ENCODE measurements around the gene SORBS1. TPM values are rescaled to one million over a fixed set of nuclear protein-coding genes. Genes with fewer than 3 reads are reported as not detected.

The SORBS1 gene
- polyA plus RNA-seq, 3 donors from 2014 or later = 0.33 to 1.8 (median 0.82) TPM

DNA sequence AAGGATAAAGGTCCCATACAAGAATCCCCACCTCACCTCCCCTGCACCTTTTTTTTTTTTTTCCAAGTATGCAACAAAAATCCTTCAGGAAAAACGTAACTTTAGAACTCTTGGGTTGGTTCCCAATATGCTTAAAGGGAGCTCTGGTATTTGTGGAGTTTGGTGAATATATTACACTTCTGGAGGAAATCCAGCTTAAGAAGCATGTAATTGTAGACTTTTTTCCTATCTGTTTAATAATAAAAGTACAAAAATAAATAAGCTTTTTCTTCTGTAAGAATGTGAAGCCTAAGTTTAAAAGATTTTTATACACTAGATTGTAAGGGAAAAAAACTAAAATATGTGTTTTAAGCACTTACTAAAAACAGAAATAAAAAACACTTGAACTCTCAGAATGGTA, 102.3 kb downstream of the SORBS1 start:
- H3K36me3 Mint-ChIP-seq = no peaks in the 10 kb centered on the region
- H3K27ac Mint-ChIP-seq = no peak overlapping the region
- no peak for DNase-seq
- H3K4me1 Mint-ChIP-seq = no peaks in the 10 kb centered on the region
- peaks cover 0 to 3% (median 2%) of the 10 kb centered on the region in 3 donors for H3K27me3 Mint-ChIP-seq (ENCODE audit: low read depth in 3 of 3)
- no peaks in the 10 kb centered on the region for H3K9me3 Mint-ChIP-seq
- H3K4me3 Mint-ChIP-seq = no peak overlapping the region

DNA sequence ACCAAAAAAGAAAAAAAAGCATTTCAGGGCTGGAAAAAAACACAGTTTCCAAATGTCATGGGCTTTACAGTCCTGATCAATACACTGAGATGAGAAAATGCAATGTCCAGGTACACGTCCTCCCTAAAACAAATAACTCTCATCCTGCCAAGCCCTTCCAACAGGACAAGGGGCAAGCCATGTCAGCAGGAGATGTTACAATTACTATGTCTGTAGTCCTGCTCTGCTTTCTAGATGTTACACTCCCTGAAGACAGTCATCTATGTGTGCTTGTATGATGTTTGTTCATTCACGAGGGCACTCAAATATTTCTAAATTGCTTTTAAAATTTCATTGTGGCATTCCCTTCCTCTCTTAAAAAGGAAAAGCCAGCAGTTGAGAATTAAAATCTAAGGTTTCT, 103.2 kb downstream of the SORBS1 start:
- no peaks in the 10 kb centered on the region for H3K9me3 Mint-ChIP-seq
- H3K27me3 Mint-ChIP-seq (ENCODE audit: low read depth in 3 of 3) = peaks cover 0 to 3% (median 2%) of the 10 kb centered on the region in 3 donors
- no peak overlapping the region for H3K4me3 Mint-ChIP-seq
- H3K27ac Mint-ChIP-seq = no peak overlapping the region
- no peak for DNase-seq
- H3K36me3 Mint-ChIP-seq = no peaks in the 10 kb centered on the region
- no peaks in the 10 kb centered on the region for H3K4me1 Mint-ChIP-seq

DNA sequence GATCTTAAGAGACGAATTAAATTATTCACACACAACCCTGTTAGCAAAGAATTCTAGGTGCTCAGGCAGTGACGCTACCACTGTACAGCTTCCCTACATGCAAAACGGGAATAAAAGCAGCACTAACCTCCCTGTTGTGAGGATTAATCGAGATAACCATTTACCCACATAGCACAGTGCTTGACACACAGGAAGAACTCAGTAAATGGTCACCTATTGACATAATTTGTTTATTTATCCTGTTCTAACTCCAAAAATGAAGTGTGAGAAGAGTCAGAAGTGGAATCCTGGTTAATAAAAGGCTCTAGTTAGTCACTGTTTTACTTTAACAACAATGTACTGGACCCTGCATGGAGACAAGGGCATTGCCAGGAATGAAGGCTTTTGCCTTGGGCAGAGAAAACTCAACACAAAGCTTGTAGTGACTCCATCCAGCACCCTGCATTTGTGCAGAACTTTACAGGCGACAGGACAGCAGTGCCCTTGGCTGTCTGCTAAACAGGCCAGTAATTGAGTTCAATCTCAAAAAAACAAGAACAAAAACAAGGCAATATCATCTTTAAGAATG, 103.8 kb downstream of the SORBS1 start:
- H3K27me3 Mint-ChIP-seq (ENCODE audit: low read depth in 3 of 3) = peaks cover 0 to 3% (median 2%) of the 10 kb centered on the region in 3 donors
- H3K9me3 Mint-ChIP-seq = no peaks in the 10 kb centered on the region
- no peaks in the 10 kb centered on the region for H3K4me1 Mint-ChIP-seq
- no peak for DNase-seq
- no peak overlapping the region for H3K4me3 Mint-ChIP-seq
- H3K27ac Mint-ChIP-seq = no peak overlapping the region
- no peaks in the 10 kb centered on the region for H3K36me3 Mint-ChIP-seq

DNA sequence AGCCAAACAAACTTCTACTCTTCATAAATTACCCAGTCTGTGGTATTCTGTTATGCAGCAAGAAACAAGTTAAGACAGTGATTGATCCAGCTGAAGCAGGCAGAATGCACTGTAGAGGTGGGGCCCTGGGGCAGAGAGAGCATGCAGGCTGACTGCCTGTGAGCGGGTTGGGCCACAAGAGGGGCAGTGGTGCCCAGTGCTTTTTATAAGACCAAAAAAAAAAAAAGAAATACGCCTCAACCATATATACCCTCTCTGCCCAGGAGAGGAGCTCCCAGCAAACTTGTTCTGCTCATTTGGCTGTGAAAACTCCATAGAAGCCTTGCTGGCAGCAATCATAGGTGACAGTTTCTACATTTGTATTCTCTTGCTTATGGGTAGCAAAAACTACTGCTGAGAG, 104.7 kb downstream of the SORBS1 start:
- DNase-seq = no peak
- no peaks in the 10 kb centered on the region for H3K9me3 Mint-ChIP-seq
- peaks cover 0 to 2% (median 1%) of the 10 kb centered on the region in 3 donors for H3K27me3 Mint-ChIP-seq (ENCODE audit: low read depth in 3 of 3)
- no peaks in the 10 kb centered on the region for H3K36me3 Mint-ChIP-seq
- H3K4me3 Mint-ChIP-seq = no peak overlapping the region
- H3K27ac Mint-ChIP-seq = no peak overlapping the region
- H3K4me1 Mint-ChIP-seq = no peaks in the 10 kb centered on the region

DNA sequence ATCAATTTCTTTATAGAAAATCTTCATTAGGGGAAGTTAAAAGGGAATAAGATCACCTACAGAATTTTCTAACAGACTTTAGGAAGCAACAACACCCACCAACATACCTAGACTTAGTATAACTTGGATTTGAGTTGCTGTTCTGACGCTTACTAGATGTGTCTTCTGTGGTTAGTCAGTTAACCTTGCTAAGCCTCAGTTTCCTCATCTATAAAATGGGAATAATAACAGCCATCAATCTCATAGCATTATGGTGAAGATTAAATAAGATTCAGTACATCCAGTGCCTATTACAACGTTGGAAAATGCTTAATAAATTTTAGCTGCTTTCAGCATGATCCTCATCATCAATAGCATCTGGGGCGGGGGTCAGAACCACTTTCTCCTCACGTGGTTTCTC, 106.2 kb downstream of the SORBS1 start:
- no peak overlapping the region for H3K4me3 Mint-ChIP-seq
- no peaks in the 10 kb centered on the region for H3K9me3 Mint-ChIP-seq
- H3K36me3 Mint-ChIP-seq = no peaks in the 10 kb centered on the region
- H3K27ac Mint-ChIP-seq = no peak overlapping the region
- no peaks in the 10 kb centered on the region for H3K4me1 Mint-ChIP-seq
- H3K27me3 Mint-ChIP-seq (ENCODE audit: low read depth in 3 of 3) = peaks cover 1 to 3% (median 2%) of the 10 kb centered on the region in 3 donors
- DNase-seq = no peak

DNA sequence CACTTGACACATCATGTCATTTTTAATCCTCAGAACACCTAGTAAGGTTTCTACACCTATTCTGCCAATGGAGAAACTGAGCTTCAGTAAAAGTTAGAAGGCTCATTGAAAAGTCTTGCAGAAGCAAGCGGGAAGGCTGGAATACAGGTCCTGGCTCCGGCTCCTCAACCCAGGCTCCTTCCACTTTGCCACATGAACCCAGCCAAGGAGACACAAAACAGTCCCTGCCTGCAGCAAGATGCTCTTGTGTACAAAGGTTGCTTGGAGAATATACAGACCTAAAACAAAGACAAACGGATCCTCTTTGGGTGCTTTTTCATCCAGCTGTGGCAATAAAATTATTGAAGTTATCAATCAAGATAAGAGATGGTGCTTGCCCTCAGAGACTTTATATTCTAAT, 106.8 kb downstream of the SORBS1 start:
- Mint-ChIP-seq H3K36me3 (no peaks in the 10 kb centered on the region), H3K4me1 (no peaks in the 10 kb centered on the region), H3K9me3 (no peaks in the 10 kb centered on the region), H3K27ac (no peak overlapping the region), H3K27me3 (ENCODE audit: low read depth in 3 of 3) (peaks cover 1 to 3% (median 2%) of the 10 kb centered on the region in 3 donors), H3K4me3 (no peak overlapping the region)
- DNase-seq = no peak

DNA sequence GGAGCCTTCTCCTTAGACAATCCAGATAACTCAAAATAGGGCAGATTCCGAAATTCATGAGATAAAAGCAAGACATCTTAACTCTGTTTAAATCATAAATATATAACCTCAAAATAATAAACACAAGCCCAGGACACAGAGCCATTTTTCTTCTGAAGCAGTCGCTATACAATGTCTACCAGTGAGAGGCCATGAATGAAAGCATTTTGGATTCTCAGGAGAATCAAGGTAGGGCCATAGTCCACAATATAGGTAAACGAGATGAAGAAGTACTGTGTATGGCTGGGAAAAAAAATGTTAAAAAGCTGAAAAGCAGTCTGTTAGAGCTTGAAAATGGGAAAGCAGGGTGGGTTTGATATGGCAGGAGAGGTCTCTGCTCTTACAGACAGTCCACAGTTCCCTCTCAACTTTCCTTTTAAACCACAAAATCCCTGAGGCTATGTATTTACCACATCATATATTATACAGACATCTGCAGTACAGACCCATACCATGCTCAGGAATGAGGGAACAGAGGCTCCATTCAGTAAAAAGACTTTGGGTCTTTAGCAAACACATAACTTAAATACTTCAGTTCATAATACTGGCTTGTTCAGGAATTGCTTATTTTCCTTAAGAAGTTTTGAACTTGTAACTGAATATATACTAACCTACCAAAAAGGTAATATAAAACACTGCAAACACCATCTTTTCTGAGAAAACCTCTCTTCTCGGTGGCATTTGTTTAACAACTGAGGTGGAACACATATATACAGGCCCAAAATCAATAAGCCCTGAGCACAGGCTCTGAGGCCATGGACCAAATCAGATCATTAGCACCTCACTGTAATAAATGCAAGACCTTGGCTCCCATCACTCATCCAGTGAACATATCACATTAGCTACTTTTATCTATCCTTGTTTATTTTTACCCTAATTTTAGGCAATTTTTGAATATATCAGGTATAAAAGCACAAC, 109.3 kb downstream of the SORBS1 start:
- Mint-ChIP-seq H3K27ac (no peak overlapping the region), H3K27me3 (ENCODE audit: low read depth in 3 of 3) (peaks cover 1 to 3% (median 2%) of the 10 kb centered on the region in 3 donors), H3K4me1 (no peaks in the 10 kb centered on the region), H3K4me3 (no peak overlapping the region), H3K9me3 (no peaks in the 10 kb centered on the region), H3K36me3 (no peaks in the 10 kb centered on the region)
- no peak for DNase-seq

DNA sequence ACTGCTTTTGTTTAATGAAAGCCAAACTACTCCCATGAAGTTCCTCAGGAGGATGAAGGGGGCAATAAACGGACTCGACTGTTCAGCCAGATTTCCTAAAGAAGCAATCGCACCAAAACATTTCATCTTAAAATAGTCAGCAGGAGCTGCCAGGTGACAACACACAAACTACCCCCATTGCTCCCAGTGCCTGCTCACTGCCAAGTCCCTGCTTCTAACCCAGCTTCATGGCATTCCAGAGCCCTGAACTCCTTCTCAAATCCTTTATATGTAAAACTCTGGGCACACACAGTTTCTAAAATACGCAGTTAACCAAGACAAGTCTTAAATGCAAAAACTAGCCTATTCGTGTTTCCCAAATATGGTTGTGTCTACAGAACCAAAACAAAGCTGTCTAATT, 110.0 kb downstream of the SORBS1 start:
- Mint-ChIP-seq H3K4me3 (no peak overlapping the region), H3K36me3 (no peaks in the 10 kb centered on the region), H3K27ac (no peak overlapping the region), H3K9me3 (no peaks in the 10 kb centered on the region), H3K4me1 (no peaks in the 10 kb centered on the region), H3K27me3 (ENCODE audit: low read depth in 3 of 3) (peaks cover 1 to 3% (median 2%) of the 10 kb centered on the region in 3 donors)
- no peak for DNase-seq

DNA sequence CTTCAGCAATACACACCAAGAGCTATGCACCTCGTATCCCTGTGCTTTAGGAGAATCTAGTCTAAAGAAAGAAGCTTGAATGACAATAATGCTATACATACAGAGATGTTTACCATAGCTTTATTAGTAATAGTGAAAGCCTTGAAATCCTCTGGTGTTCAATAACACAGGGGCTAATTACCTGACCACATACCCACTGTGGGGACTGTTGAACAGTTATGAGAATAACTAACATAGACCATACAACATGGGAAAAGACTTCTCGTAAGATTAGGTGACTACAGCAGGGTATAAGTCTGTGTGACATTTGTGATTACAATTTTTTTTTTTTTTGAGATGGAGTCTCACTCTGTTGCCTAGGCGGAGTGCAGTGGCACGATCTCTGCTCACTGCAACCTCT, 111.0 kb downstream of the SORBS1 start:
- Mint-ChIP-seq H3K36me3 (no peaks in the 10 kb centered on the region), H3K27ac (no peak overlapping the region)

DNA sequence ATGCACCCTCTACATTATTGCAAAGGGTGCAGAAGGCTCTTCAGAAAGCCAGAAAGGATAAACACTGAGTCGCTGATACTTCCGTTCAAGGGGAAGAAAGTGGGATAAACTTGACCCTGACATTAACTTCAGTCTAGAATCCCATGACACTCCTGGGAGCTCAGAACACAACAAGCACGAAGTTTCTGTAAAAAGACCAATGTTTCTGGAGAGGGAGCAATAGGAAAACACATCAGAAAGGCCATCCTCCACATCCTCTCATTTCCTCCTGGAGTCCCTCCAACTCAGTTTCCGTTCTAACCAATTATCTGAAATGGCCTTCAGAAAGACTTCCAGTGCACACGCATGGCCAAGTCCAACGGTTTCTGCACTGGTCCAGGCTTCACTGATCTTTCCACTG, 113.5 kb downstream of the SORBS1 start:
- peaks cover 0 to 3% (median 2%) of the 10 kb centered on the region in 3 donors for H3K27me3 Mint-ChIP-seq (ENCODE audit: low read depth in 3 of 3)
- no peaks in the 10 kb centered on the region for H3K36me3 Mint-ChIP-seq
- H3K4me1 Mint-ChIP-seq = no peaks in the 10 kb centered on the region
- no peak for DNase-seq
- no peaks in the 10 kb centered on the region for H3K9me3 Mint-ChIP-seq
- H3K27ac Mint-ChIP-seq = no peak overlapping the region
- no peak overlapping the region for H3K4me3 Mint-ChIP-seq

More for the DNA sequence above, 111.0 kb downstream of the SORBS1 start:
- DNase-seq = no peak
- no peak overlapping the region for H3K4me3 Mint-ChIP-seq
- H3K9me3 Mint-ChIP-seq = no peaks in the 10 kb centered on the region
- peaks cover 0 to 3% (median 2%) of the 10 kb centered on the region in 3 donors for H3K27me3 Mint-ChIP-seq (ENCODE audit: low read depth in 3 of 3)
- H3K4me1 Mint-ChIP-seq = no peaks in the 10 kb centered on the region

DNA sequence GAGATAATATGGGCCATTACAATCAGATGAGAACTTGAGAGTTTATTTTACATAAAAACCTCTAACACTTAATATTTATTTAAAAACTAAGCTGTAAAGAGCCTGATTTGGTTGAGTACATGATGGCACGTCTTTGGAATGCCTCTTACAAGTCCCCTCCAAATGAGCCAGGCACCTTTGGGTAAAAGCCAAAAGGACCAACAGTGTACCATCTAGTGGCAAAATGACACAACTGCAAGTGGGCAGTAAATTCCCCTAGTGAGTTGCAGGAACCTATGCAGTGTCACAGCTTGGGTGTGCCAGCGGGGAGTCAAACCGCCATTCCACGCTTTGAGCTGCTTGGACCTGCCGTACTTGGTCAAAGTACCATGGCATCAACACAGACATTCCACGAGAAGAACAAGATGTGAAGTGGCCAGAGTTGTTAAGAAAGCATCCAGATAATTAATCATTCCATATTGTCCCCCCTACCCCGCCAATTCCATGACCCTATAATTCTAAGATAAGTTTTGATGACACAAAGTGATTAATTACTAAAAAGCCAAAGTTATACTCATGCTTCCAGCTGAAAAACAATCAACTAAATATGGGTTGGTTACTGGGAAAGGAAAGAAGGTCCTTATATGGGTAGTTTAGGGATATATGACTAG, 115.2 kb downstream of the SORBS1 start:
- Mint-ChIP-seq H3K9me3 (no peaks in the 10 kb centered on the region), H3K4me3 (no peak overlapping the region), H3K4me1 (peaks cover 4 to 7% of the 10 kb centered on the region in 2 donors), H3K27ac (no peak overlapping the region), H3K27me3 (ENCODE audit: low read depth in 3 of 3) (peaks cover 0 to 6% (median 2%) of the 10 kb centered on the region in 3 donors), H3K36me3 (no peaks in the 10 kb centered on the region)
- DNase-seq = peak; percentile 13 to 29 (median 22)

DNA sequence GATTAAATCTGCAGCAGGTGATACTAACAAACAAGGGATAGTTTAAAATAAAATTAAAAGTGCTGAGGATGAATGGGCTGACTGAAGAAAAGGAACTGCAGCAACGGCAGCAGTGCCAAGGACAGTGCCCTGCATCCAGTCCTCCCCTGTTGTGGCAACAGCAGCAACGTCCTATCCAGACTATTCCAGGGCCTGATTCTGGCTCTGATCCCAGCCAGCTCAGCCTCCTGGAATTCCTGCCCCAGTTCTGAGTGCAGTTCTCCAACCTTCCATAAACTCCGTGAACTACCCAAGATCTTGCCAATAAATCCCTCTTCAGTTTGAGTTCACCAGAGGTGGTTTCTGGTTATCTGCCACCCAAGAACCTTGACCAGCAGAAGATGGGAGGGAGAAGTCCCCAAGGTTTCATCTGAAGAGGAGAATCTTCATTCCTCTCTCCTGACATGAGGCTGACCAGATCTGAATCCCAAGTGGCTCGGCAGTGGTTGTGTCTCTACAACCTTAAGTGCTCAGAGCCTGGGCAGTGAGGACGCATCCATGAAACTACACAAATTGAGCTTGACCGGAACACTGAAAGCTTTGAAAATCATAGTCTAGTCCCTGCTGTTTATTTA, 115.8 kb downstream of the SORBS1 start:
- Mint-ChIP-seq H3K27me3 (ENCODE audit: low read depth in 3 of 3) (peaks cover 0 to 4% (median 2%) of the 10 kb centered on the region in 3 donors), H3K36me3 (no peaks in the 10 kb centered on the region), H3K27ac (no peak overlapping the region), H3K4me1 (peaks cover 7 to 11% of the 10 kb centered on the region in 2 donors), H3K9me3 (no peaks in the 10 kb centered on the region), H3K4me3 (no peak overlapping the region)
- DNase-seq = no peak

DNA sequence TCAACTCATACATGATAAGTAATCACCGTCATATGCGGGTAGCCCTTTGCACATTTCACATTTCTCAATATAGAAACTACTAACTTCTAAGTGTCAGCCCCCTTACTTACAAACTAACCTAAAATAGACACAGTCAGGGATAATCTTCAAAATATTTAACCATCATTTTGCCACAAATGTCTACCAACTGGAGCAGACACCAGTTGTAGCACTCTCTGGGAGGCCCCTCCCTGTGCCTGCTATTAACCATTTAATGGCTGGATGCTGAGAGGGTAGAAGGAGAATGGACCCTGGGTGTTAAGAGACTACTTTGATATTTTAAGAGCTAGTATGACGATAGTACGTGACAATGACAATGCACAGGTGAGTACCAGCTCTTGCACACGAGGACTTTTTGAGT, 116.4 kb downstream of the SORBS1 start:
- Mint-ChIP-seq H3K27ac (no peak overlapping the region), H3K27me3 (ENCODE audit: low read depth in 3 of 3) (peaks cover 0 to 4% (median 2%) of the 10 kb centered on the region in 3 donors), H3K4me3 (no peak overlapping the region), H3K36me3 (no peaks in the 10 kb centered on the region), H3K9me3 (no peaks in the 10 kb centered on the region), H3K4me1 (peaks cover 7 to 11% of the 10 kb centered on the region in 2 donors)
- DNase-seq = no peak

DNA sequence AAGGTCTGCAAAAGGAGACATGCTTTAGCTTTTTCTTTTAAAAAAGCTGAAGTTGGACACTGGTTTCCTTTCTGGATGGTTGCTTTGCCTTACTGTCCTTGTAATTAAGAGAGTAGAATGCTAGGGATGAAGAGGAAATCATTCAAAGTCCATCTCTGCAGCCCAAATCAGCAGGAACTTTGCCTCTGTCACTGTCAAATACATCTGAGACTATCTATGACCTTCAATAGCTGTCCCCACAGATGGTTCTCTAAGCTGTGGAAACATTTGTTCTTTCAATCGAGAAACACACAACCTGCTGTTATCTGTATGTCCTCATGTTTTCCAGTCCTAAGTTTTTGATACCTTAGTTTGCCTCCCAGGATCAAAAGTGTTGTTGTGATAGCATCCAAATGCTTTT, 117.5 kb downstream of the SORBS1 start:
- H3K27me3 Mint-ChIP-seq (ENCODE audit: low read depth in 3 of 3) = peaks cover 3 to 6% (median 3%) of the 10 kb centered on the region in 3 donors

More for the DNA sequence above, 117.5 kb downstream of the SORBS1 start:
- Mint-ChIP-seq H3K9me3 (no peaks in the 10 kb centered on the region), H3K4me3 (no peak overlapping the region), H3K36me3 (no peaks in the 10 kb centered on the region), H3K4me1 (peaks cover 7 to 11% of the 10 kb centered on the region in 2 donors), H3K27ac (no peak overlapping the region)
- DNase-seq = no peak
